Measurements from ENCODE around the gene GPAM.
A peak's percentile ranks its signal among the peaks of the same experiment; 100 is the strongest.

DNA sequence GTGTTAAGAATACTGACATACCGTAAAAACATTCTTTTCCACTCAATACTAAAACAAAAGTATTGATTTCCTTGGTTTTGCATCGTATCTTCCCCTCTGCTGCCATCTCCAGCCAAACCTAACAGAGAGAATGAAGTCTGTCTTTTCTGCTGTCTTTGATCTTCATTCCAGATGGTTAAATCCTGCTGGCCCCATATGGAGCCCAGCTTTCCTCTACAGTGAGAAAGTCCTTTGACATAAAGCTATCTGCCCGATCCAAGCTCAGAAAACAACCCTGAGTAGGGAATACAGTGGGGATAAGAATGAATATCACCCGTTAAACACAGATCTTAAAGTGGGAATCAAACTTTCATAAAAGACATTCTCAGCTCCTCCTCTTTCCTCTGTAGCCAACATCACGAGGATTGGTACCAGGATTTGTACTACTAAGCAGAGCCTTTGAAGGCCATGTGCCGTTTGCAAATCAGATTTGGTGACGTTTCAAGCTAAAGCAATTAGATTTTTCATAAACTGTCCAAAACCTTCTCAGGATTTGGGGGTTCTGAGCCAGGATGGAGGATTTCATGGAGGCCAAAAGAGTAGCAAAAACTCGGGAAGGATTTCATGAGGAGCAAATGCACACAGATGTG lies 30.8 kb upstream of the GPAM start:
- TF ChIP-seq, protein P1, sequence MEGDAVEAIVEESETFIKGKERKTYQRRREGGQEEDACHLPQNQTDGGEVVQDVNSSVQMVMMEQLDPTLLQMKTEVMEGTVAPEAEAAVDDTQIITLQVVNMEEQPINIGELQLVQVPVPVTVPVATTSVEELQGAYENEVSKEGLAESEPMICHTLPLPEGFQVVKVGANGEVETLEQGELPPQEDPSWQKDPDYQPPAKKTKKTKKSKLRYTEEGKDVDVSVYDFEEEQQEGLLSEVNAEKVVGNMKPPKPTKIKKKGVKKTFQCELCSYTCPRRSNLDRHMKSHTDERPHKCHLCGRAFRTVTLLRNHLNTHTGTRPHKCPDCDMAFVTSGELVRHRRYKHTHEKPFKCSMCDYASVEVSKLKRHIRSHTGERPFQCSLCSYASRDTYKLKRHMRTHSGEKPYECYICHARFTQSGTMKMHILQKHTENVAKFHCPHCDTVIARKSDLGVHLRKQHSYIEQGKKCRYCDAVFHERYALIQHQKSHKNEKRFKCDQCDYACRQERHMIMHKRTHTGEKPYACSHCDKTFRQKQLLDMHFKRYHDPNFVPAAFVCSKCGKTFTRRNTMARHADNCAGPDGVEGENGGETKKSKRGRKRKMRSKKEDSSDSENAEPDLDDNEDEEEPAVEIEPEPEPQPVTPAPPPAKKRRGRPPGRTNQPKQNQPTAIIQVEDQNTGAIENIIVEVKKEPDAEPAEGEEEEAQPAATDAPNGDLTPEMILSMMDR (IDR thresholded peaks at IDR 0.05): no peak
- no peak for TF ChIP-seq FOXM1 (IDR thresholded peaks at IDR 0.05; ENCODE audit: low read depth)
- no peak for TF ChIP-seq SIN3A (IDR thresholded peaks at IDR 0.05; ENCODE audit: borderline replicate concordance, low read depth, low read length)
- no peak for TF ChIP-seq SMC3 (IDR thresholded peaks at IDR 0.05; ENCODE audit: low read depth, low read length)
- TF ChIP-seq RAD21 (IDR thresholded peaks at IDR 0.05; ENCODE audit: low read length): no peak
- no peak for TF ChIP-seq CHD2 (IDR thresholded peaks at IDR 0.05; ENCODE audit: low read length, partially characterized antibody)
- no peak for TF ChIP-seq NRF1 (IDR thresholded peaks at IDR 0.05; ENCODE audit: low read depth, low read length)
- TF ChIP-seq TAF1 (IDR thresholded peaks at IDR 0.05; ENCODE audit: borderline replicate concordance, low read depth, low read length): no peak
- peak in 1 of 2 experiments; percentile 49; a peak in 1 of 4 replicates for TF ChIP-seq EP300 (IDR thresholded peaks at IDR 0.05; ENCODE audit: borderline replicate concordance in 1 of 2, low read depth in 1 of 2, low read length in 1 of 2)
- TF ChIP-seq RFX5 (IDR thresholded peaks at IDR 0.05; ENCODE audit: low read length): no peak
- TF ChIP-seq, protein P2, sequence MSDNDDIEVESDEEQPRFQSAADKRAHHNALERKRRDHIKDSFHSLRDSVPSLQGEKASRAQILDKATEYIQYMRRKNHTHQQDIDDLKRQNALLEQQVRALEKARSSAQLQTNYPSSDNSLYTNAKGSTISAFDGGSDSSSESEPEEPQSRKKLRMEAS (IDR thresholded peaks at IDR 0.05; ENCODE audit: low read depth): no peak
- no peak for TF ChIP-seq RXRA (IDR thresholded peaks at IDR 0.05; ENCODE audit: borderline replicate concordance, low read depth)

All from SK-N-SH (cell line).